ENCODE measurements around the gene MBTPS1.
A peak's percentile ranks its signal among the peaks of the same experiment; 100 is the strongest.

The MBTPS1 gene

GRCh38 chr16:84032458-84033178 lies 84.1 kb downstream of the MBTPS1 start:
- peak; percentile 79 for DNase-seq

GRCh38 chr16:84031556-84031955 lies 85.2 kb downstream of the MBTPS1 start:
- DNase-seq = no peak

GRCh38 chr16:84029297-84030047 lies 87.3 kb downstream of the MBTPS1 start:
- DNase-seq = peak; percentile 82

- no peak for DNase-seq
These were observed 89.1 kb downstream of the MBTPS1 start for GRCh38 chr16:84027625-84028024.

- DNase-seq = no peak
These were observed 90.1 kb downstream of the MBTPS1 start for GRCh38 chr16:84026606-84027005.

GRCh38 chr16:84024854-84025253 lies 91.9 kb downstream of the MBTPS1 start:
- no peak for DNase-seq

- peak; percentile 4 for DNase-seq
These were observed 94.1 kb downstream of the MBTPS1 start for GRCh38 chr16:84022644-84023043.

- no peak for DNase-seq
These were observed 95.3 kb downstream of the MBTPS1 start for GRCh38 chr16:84021488-84021887.

GRCh38 chr16:84020353-84020752 lies 96.4 kb downstream of the MBTPS1 start:
- no peak for DNase-seq

GRCh38 chr16:84018710-84019109 lies 98.0 kb downstream of the MBTPS1 start:
- no peak for DNase-seq

GRCh38 chr16:84016477-84016876 lies 100.3 kb downstream of the MBTPS1 start:
- no peak for DNase-seq

GRCh38 chr16:84015399-84015798 lies 101.3 kb downstream of the MBTPS1 start:
- no peak for DNase-seq

- no peak for DNase-seq
These were observed 102.0 kb downstream of the MBTPS1 start for GRCh38 chr16:84014570-84015327.

GRCh38 chr16:84013787-84014569 lies 102.8 kb downstream of the MBTPS1 start:
- DNase-seq = peak; percentile 97

- no peak for DNase-seq
These were observed 107.5 kb downstream of the MBTPS1 start for GRCh38 chr16:84009282-84009681.

- no peak for DNase-seq
These were observed 108.8 kb downstream of the MBTPS1 start for GRCh38 chr16:84007965-84008364.

GRCh38 chr16:84007520-84007919 lies 109.2 kb downstream of the MBTPS1 start:
- DNase-seq = no peak

- DNase-seq = no peak
These were observed 111.4 kb downstream of the MBTPS1 start for GRCh38 chr16:84005391-84005790.

GRCh38 chr16:84004442-84004841 lies 112.3 kb downstream of the MBTPS1 start:
- no peak for DNase-seq
